ENCODE measurements around the gene STK16.

DNA sequence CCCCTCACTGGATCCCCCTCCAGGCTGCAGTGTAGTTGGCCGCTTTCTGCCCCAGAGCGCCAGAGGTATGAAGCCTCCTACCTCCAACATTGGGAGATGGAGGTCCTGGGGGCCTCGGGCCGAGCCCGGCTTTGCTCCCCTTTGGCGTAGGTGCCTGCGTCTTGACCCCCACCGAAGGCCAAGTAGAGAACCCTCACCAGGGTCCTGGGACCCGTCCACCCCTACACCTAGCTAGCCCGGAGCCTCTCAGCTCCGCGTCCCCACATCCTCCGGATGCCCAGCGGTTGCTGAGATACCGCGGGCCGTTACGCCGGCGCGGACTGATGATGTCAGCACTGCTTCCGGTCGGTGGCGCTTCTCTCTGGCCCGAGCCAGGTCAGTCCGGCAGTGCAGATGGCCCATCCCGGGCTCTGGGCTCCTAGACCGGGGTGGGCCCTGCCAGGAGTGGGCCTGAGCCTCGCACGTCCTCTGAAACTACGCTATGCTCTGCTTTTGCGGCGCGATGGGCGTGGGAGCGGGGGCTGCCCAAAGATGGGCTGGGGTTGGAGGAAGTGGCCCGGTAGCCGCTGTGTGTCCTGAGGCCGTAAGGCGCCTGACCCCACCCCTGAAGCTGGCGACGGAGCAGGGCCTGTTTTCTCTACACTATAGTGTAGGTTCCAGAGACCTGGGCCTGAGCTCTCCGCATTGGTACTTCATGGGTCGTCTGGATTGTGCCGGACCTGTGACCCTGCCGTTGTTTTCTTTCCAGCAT lies at the start of gene STK16, which contains the start of gene GLB1L:
- peak; percentile 90 for TF ChIP-seq POLR2A (IDR thresholded peaks at IDR 0.05; ENCODE audit: low read length)
- no peak for TF ChIP-seq GATA1 (IDR thresholded peaks at IDR 0.05; ENCODE audit: low read depth, low read length)

Measured in erythroblast (primary cell).